MCF 10A (cell line): ENCODE data around the gene RETREG1. TPM values are rescaled to one million over a fixed set of nuclear protein-coding genes. Genes with fewer than 3 reads are reported as not detected.

Source experiments
- BruUV-seq: library from RNA; stranded (reverse); fragments of 400-500 nt; replicated peaks from 2 replicates; lab custom pipeline; 2021; lab: Mats Ljungman, UMichigan
- CTCF ChIA-PET: fragments of 300-600 bp; sonication (Branson Sonifier 250); formaldehyde crosslinking; extraction: SDS; loops from one replicate; lab custom pipeline; 2021; ENCODE audit warnings: antibody characterized with exemption, inconsistent platforms; lab: Yijun Ruan, JAX
- POLR2A ChIA-PET: fragments of 300-600, 350-650 bp; sonication (Branson Sonifier 250); formaldehyde crosslinking; extraction: SDS; loops from one replicate; lab custom pipeline; 2020; ENCODE audit warnings: antibody characterized with exemption, inconsistent platforms; lab: Yijun Ruan, JAX
- DNase-seq: peaks from one replicate; pipeline ENCODE4 v3.0.0-alpha.2; 2018; ENCODE audit not compliant: unreplicated experiment
- H3K27ac Mint-ChIP-seq: one replicate; pipeline ENCODE4 v1.8.0; 2022; ENCODE audit warnings: mild to moderate bottlenecking, low read depth, mixed read lengths; ENCODE audit not compliant: unreplicated experiment
- H3K27me3 Mint-ChIP-seq: one replicate; pipeline ENCODE4 v1.8.0; 2022; ENCODE audit warnings: mixed read lengths; ENCODE audit not compliant: insufficient read depth, unreplicated experiment
- H3K36me3 Mint-ChIP-seq: one replicate; pipeline ENCODE4 v1.8.0; 2022; ENCODE audit warnings: mild to moderate bottlenecking, moderate library complexity, mixed read lengths; ENCODE audit not compliant: insufficient read depth, unreplicated experiment
- H3K4me1 Mint-ChIP-seq: one replicate; pipeline ENCODE4 v1.8.0; 2022; ENCODE audit warnings: mixed read lengths; ENCODE audit not compliant: insufficient read depth, unreplicated experiment
- H3K4me3 Mint-ChIP-seq: one replicate; pipeline ENCODE4 v1.8.0; 2022; ENCODE audit warnings: mild to moderate bottlenecking, moderate library complexity, mixed read lengths; ENCODE audit not compliant: unreplicated experiment
- H3K9me3 Mint-ChIP-seq: one replicate; pipeline ENCODE4 v1.8.0; 2022; ENCODE audit warnings: mixed read lengths; ENCODE audit not compliant: unreplicated experiment
- CTCF ChIP-seq: fragments of 200-600 bp; IDR thresholded peaks from one replicate; pipeline ENCODE4 v1.8.0; 2022; ENCODE audit warnings: antibody characterized with exemption, mild to moderate bottlenecking; ENCODE audit not compliant: unreplicated experiment
- intact Hi-C: fragments of 100-400 bp; cut with micrococcal nuclease; formaldehyde crosslinking; loops from 2 replicates; pipeline ENCODE4 v1.14.1; 2022
- total RNA-seq: library from RNA; stranded (reverse); gene quantifications from 2 replicates; pipeline ENCODE4 v1.2.3, GENCODE V29; 2022

The RETREG1 gene
- total RNA-seq, 1 experiment from 2014 or later = 4.9 TPM

DNA sequence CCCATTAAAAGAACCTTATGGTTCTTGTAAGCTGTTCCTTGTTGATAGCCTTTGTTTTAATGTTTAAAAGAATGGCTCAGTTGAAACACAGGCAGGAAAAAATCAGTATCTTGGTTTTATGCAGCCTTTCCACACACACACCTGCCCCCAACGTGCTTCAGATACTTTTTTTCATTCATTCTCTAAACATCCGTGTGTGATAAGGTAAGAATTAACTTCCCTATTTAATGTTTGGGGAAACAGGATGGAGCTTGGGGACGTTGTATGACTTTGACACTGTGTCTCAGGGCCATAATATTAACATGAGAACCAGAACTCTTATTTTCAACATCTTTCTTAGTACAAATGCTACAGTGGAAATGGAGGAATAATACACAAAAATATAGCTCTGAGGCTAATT, 145.4 kb downstream of the RETREG1 start:
- CTCF ChIA-PET = interaction anchor here (0.5 to 1.3 kb wide), 6 partner anchors 11 to 733 kb away, joined by 3 to 9 read pairs (median 3); no protein-coding TSS in a partner anchor
- no peak overlapping the region for H3K27ac Mint-ChIP-seq
- no TSS peak for BruUV-seq

DNA sequence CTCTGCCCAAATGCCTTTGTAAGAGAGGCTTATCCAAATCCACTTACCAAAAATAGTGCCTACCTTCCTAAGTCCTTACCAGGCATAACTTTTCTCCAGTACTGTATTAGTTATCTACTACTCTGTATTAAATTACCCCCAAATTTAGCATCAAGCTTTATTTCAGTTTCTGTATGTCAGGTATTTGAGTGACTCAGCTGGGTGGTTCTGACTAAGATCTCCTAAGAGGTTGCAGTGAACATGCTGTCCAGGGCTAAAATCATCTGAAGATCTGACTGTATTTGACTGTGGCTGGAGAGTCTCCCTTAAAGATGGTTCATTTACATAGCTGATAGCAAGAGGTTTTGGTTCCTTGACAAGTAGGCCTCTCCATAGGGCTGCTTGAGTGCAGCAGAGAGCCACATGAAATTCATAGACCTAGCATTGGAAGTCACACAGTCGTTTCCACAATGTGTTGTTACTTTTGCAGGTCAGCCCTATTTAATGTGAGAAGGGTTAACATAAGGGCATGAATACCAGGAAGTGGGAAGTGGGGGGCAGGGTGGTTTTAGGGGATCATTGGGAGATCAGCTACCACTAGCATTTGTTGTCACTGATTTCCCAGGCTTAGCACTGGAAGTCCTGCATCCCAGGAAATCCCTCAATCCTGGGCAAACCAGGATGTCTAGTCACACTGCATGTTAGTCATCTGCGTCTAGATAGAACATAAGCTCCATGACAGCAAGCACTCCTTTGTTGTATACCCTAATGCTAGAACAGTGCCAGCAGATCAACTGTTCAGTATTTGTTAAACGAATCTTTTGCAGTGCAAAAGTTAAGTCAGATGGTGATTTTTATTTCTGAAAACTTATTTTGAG, 149.2 kb downstream of the RETREG1 start:
- peak; percentile 46 for DNase-seq
- H3K4me1 Mint-ChIP-seq = peaks cover 39% of the 10 kb centered on the region
- H3K36me3 Mint-ChIP-seq = peaks cover 23% of the 10 kb centered on the region
- BruUV-seq = no TSS peak
- no peaks in the 10 kb centered on the region for H3K27me3 Mint-ChIP-seq
- H3K9me3 Mint-ChIP-seq = no peaks in the 10 kb centered on the region
- intact Hi-C loops = no loop called here
- peak overlapping the region; percentile 98 for H3K4me3 Mint-ChIP-seq
- TF ChIP-seq CTCF = no peak
- ChIA-PET POLR2A (interaction anchor here (0.5 to 3.9 kb wide), 10 partner anchors 9 to 735 kb away, joined by 3 to 25 read pairs (median 4); no protein-coding TSS in a partner anchor), CTCF (interaction anchor here (0.5 to 1.6 kb wide), 8 partner anchors 10 to 1687 kb away, joined by 3 to 11 read pairs (median 4); no protein-coding TSS in a partner anchor)
- H3K27ac Mint-ChIP-seq = peak overlapping the region; percentile 98

More for the DNA sequence above, 145.4 kb downstream of the RETREG1 start:
- Mint-ChIP-seq H3K9me3 (no peaks in the 10 kb centered on the region), H3K36me3 (peaks cover 16% of the 10 kb centered on the region), H3K4me1 (peaks cover 26% of the 10 kb centered on the region), H3K4me3 (no peak overlapping the region), H3K27me3 (no peaks in the 10 kb centered on the region)
- intact Hi-C loops = no loop called here
- TF ChIP-seq CTCF = no peak
- POLR2A ChIA-PET = no interaction called here
- DNase-seq = no peak

GRCh38 chr5:16465544-16466432, 151.0 kb downstream of the RETREG1 start, which contains the start of gene ZNF622:
Gene ZNF622 (minus strand): TSS chr5:16465800. CDS start chr5:16465665, 135 bp downstream.
- intact Hi-C loops = no loop called here
- Mint-ChIP-seq H3K4me1 (peaks cover 53% of the 10 kb centered on the region), H3K36me3 (peaks cover 41% of the 10 kb centered on the region), H3K9me3 (no peaks in the 10 kb centered on the region), H3K4me3 (peak within 1 kb of the TSS; percentile 98), H3K27ac (peak within 1 kb of the TSS; percentile 98), H3K27me3 (no peaks in the 10 kb centered on the region)
- POLR2A ChIA-PET = interaction anchor here (0.6 to 3.9 kb wide), 20 partner anchors 9 to 658 kb away, joined by 3 to 25 read pairs (median 6); no protein-coding TSS in a partner anchor
- TF ChIP-seq CTCF = no peak
- CTCF ChIA-PET = interaction anchor here (1.0 to 1.1 kb wide), 2 partner anchors 10 to 24 kb away, joined by 3 to 5 read pairs; no protein-coding TSS in a partner anchor
- peak; percentile 94 for DNase-seq
- BruUV-seq = no TSS peak
